ENCODE results near the gene EPG5. TPM values are rescaled to one million over a fixed set of nuclear protein-coding genes. Genes with fewer than 3 reads are reported as not detected.
"Not testable (repeated sequence)": the region's sequence is repeated elsewhere in the genome, so short reads cannot be mapped to it uniquely, and the experiment has no call there.

The EPG5 gene
- polyA plus RNA-seq, 1 experiment = 37.8 TPM

DNA sequence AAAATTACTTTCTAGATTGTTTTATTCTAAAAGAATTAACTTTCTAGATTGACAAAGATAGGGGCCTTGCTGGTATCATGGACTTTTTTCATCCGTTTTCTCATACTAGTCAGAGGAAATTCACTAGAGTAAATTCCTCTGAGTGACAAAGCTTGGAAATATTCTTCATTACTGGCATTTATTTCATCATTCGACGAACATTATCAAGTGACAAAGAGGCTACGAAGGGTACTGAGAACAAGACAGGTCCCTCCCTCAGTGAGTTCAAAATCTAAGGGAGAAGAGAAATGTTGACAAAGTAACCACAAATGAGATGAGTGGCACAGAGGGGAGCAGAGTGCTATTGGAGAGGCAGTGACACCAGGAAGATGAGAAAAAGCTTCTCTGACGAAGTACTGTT, 4.3 kb downstream of the EPG5 start:
- CTCF ChIA-PET = interaction anchor here (0.5 to 1.5 kb wide), 5 partner anchors 11 to 300 kb away, joined by 3 to 6 read pairs (median 4); no protein-coding TSS in a partner anchor
- POLR2A ChIA-PET = no interaction called here
- H3K4me3 ChIP-seq (ENCODE audit: low read depth, low read length) = no peak overlapping the region
- no peaks in the 10 kb centered on the region for H3K27me3 ChIP-seq (ENCODE audit: control insufficient read depth, insufficient read depth, low read length)
- TF ChIP-seq, protein P1, sequence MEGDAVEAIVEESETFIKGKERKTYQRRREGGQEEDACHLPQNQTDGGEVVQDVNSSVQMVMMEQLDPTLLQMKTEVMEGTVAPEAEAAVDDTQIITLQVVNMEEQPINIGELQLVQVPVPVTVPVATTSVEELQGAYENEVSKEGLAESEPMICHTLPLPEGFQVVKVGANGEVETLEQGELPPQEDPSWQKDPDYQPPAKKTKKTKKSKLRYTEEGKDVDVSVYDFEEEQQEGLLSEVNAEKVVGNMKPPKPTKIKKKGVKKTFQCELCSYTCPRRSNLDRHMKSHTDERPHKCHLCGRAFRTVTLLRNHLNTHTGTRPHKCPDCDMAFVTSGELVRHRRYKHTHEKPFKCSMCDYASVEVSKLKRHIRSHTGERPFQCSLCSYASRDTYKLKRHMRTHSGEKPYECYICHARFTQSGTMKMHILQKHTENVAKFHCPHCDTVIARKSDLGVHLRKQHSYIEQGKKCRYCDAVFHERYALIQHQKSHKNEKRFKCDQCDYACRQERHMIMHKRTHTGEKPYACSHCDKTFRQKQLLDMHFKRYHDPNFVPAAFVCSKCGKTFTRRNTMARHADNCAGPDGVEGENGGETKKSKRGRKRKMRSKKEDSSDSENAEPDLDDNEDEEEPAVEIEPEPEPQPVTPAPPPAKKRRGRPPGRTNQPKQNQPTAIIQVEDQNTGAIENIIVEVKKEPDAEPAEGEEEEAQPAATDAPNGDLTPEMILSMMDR (IDR thresholded peaks at IDR 0.05; ENCODE audit: insufficient read depth, low read depth, low read length) = no peak
- H3K36me3 ChIP-seq (ENCODE audit: control insufficient read depth, insufficient read depth, low read length) = no peaks in the 10 kb centered on the region
- peak; percentile 67 for DNase-seq (ENCODE audit: low read depth)

DNA sequence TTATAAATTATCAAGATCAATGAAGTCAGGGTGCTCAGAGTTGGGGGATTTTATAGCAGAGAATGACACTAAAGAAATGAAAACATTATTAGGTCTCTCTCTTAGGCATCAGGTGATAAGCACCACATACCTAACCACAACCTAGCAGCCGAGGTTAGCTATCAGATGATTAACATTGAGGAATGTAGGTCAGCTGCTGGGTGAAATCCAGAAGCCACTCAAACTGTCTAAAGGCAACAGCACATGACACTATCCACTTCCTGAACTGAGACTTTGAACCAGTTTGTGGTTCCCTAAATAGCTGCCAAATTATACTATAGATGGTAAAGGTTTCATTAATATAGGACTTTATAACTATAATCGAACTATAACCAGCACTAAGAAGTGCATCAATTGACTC, 4.7 kb downstream of the EPG5 start:
- ChIA-PET POLR2A (no interaction called here), CTCF (interaction anchor here (0.5 to 1.5 kb wide), 5 partner anchors 10 to 300 kb away, joined by 3 to 6 read pairs (median 4); no protein-coding TSS in a partner anchor)
- DNase-seq (ENCODE audit: low read depth) = peak; percentile 25
- Histone ChIP-seq H3K27me3 (ENCODE audit: control insufficient read depth, insufficient read depth, low read length) (no peaks in the 10 kb centered on the region), H3K36me3 (ENCODE audit: control insufficient read depth, insufficient read depth, low read length) (no peaks in the 10 kb centered on the region), H3K4me3 (ENCODE audit: low read depth, low read length) (no peak overlapping the region)
- TF ChIP-seq, protein P1 (IDR thresholded peaks at IDR 0.05; ENCODE audit: insufficient read depth, low read depth, low read length) = no peak

DNA sequence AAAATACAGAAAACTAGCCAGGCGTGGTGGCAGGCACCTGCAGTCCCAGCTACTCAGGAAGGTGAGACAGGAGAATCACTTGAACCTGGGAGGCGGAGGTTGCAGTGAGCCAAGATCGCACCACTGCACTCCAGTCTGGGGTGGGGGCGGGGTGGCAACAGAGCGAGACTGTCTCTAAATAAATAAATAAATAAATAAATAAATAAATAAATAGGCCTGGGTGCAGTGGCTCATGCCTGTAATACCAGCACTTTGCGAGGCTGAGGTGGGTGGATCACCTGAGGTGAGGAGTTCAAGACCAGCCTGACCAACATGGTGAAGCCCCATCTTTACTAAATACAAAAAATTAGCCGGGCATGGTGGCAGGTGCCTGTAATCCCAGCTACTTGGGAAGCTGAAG, 7.6 kb downstream of the EPG5 start:
- H3K36me3 ChIP-seq (ENCODE audit: control insufficient read depth, insufficient read depth, low read length); H3K27me3 ChIP-seq (ENCODE audit: control insufficient read depth, insufficient read depth, low read length); DNase-seq (ENCODE audit: low read depth); H3K4me3 ChIP-seq (ENCODE audit: low read depth, low read length); CTCF ChIA-PET; POLR2A ChIA-PET: not testable (repeated sequence)

DNA sequence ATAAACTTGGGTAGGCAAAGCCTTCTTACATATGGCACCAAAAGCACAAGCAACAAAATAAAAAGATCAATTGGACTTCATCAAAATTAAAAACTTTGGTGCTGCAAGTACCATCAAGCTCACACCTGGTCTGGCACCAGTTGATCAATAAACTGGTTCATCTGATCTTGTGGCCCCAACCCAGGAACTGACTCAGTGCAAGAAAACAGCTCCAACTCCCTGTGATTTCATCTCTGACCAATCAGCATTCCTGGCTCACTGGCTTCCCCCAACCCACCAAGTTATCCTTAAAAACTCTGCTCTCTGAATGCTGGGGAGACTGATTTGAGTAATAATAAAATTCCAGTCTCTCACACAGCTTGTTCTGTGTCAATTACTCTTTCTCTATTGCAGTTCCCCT, 8.4 kb downstream of the EPG5 start:
- Histone ChIP-seq H3K4me3 (ENCODE audit: low read depth, low read length) (no peak overlapping the region), H3K36me3 (ENCODE audit: control insufficient read depth, insufficient read depth, low read length) (no peaks in the 10 kb centered on the region), H3K27me3 (ENCODE audit: control insufficient read depth, insufficient read depth, low read length) (no peaks in the 10 kb centered on the region)
- ChIA-PET POLR2A (no interaction called here), CTCF (no interaction called here)
- no peak for DNase-seq (ENCODE audit: low read depth)
- TF ChIP-seq, protein P1 (IDR thresholded peaks at IDR 0.05; ENCODE audit: insufficient read depth, low read depth, low read length) = no peak

DNA sequence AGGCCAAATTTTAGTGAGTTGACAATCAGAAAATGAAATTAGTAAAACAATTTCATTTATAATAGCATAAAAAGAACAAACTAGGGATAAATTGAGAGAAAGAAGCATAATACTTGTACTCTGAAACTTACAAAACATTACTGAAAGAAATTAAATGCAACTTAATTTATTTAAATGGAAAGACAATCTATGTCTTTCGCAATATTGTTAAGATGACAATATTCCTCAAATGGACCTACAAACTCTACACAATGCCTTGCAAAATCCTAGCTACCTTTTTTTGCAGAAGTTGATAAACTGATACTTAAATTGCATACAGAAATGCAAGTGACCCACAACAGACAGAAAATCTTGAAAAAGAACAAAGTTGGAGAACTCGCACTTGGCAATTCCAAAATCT, 9.1 kb downstream of the EPG5 start:
- CTCF ChIA-PET = no interaction called here
- TF ChIP-seq, protein P1 (IDR thresholded peaks at IDR 0.05; ENCODE audit: insufficient read depth, low read depth, low read length) = no peak
- POLR2A ChIA-PET = no interaction called here
- DNase-seq (ENCODE audit: low read depth) = no peak
- Histone ChIP-seq H3K4me3 (ENCODE audit: low read depth, low read length) (no peak overlapping the region), H3K27me3 (ENCODE audit: control insufficient read depth, insufficient read depth, low read length) (no peaks in the 10 kb centered on the region), H3K36me3 (ENCODE audit: control insufficient read depth, insufficient read depth, low read length) (no peaks in the 10 kb centered on the region)

DNA sequence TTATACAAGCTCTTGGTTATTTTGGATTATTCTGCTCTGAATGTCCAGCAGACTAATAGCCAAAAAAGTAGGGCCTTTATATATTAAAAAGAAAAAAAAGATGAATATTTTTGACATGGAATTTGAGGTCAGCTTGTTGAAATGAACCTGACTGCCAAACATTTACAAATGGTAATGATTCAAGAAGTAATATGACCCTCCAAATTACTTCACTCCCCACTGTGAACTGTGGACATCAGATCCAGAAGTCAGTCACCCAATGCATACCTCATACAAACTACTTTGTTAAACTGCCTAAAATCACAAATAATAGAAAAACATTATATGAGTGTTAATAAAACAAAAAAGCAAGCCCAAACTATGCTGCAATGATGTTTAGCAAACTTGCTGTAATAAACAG, 10.0 kb downstream of the EPG5 start:
- Histone ChIP-seq H3K4me3 (ENCODE audit: low read depth, low read length) (no peak overlapping the region), H3K27me3 (ENCODE audit: control insufficient read depth, insufficient read depth, low read length) (no peaks in the 10 kb centered on the region), H3K36me3 (ENCODE audit: control insufficient read depth, insufficient read depth, low read length) (peaks cover 4% of the 10 kb centered on the region)
- TF ChIP-seq, protein P1 (IDR thresholded peaks at IDR 0.05; ENCODE audit: insufficient read depth, low read depth, low read length) = no peak
- POLR2A ChIA-PET = no interaction called here
- CTCF ChIA-PET = interaction anchor here (0.7 kb wide), 1 partner anchor 240 kb away, joined by 3 read pairs; no protein-coding TSS in a partner anchor
- no peak for DNase-seq (ENCODE audit: low read depth)

All from BJ (cell line).